Glomerular visceral epithelial cell (primary cell): ENCODE results near the gene RASGRP3.

Experiments used
- DNase-seq: peaks from one replicate; pipeline ENCODE4 v3.0.0-alpha.2; 2016; ENCODE audit errors: extremely low spot score

The RASGRP3 gene

DNA sequence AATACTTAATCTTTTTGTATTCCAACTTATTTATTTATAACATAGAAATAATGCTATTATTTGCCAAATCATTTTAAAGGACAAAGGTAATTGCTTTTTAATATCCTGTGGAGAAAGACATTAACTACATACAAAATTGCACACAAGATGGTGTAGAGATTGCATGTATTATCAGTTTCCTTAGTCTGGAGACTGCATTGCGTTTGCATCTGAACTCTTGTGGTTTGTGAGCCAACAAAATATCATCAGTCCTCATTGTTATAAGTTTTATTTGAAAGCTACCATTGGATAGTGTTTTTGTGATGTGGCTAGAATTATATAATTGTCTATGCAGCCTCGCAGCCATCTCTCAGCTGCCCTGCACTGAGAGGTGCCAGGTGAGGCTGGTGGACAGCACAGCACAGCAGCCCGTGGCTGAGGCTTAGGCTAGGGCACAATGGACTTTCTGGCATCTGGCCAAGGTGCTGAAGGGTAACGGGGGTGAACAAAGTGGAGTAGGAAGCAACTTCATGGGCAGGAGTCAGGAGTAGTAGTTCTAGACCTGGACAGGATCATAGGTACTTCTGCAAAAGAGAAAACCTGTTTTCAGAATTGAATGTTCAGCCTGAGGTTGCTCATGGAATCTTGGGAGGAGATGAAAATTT, 15.1 kb downstream of the RASGRP3 start:
- DNase-seq: no peak

DNA sequence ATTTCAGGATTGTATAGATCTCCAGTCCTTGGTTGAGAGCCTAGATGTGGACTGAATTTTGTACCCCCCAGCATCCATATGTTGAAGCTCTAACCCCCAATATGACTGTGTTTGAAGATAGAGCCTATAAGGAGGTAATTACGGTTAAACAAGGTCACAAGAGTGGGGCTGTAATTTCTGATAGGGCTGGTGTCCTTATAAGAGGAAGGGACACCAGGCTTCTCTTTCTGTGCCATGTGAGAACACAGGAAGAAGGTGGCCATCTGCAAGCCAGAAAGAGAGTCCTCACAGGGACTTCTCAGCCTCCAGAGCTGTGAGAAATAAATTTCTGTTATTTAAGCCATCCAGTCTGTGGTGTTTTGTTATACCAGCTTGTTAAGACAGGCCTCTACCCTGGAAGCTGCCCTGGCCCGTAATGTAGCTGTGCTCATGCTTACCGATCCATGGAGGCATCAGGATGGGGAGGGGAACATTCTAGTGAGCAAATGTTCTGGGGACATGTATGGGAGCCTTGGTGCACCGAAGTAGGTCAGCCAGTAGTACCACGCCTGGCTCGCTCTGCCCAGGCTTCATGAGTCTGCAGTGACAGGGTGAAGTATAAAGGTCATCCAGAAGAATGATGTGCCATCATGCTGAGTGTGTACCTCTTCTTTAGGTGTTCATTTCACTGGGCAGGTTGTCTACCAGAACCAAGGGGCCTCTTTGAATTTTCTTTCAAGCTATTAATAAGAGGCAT, 16.1 kb downstream of the RASGRP3 start:
- DNase-seq: no peak

DNA sequence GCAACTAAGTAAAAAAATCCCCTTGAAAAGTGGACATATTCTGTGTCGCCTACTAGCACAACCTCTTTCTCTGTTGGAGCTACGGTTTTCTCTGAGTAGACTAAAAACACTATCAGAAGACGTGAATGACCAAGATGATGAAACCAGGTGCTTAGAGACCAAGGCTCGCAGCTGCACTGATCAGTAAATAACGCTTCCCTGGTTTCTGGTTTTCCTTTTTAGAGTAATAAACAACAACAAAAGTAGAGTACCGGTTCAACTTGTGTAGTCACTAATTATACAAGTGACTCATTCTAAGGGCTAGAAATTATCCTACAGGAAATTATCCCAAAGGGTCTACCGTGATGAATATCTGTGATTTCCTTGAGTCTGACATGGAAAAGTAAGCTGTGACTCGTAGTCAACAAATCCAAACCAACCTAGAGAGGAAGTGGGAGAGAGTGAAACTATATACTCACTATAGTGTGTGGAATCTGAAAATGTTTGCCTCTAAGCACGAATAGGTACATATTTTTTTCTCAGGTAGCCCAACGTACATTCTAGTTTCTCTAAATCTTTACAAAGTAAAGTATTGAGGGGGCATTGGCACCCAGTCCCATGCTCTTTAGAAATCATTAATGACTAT, 17.8 kb downstream of the RASGRP3 start:
- no peak for DNase-seq

DNA sequence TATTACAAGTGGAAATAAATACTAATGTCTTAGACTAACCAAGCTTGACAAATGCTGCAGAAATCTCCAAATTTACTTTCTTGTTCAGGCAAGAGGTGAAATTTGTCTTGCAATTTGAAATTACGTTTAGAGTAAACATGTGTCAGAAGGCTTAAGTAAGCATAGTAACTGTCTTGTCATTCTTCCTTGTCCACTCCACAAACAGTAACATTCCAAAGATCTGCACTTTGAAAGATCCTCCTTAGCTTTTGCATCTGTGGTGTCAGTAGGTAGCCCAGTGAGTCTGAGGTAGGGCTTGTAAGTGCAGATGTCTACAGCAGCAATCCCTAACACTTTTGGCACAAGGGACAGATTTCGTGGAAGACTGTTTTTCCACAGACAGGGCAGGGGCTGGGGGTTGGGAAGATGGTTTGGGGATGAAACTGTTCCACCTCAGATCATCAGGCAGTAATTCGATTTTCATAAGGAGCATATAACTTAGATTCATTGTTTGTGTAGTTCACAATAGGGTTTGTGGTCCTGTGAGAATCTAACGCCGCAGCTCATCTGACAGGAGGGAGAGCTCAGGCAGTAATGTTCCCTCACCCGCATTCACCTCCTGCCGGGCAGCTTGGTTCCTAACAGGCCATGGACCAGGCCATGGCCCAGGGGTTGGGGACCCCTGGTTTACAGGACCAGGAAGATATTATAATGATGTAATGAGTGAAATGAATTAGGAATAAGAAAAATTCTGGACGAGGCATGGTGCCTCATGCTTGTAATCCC, 18.6 kb downstream of the RASGRP3 start:
- no peak for DNase-seq

DNA sequence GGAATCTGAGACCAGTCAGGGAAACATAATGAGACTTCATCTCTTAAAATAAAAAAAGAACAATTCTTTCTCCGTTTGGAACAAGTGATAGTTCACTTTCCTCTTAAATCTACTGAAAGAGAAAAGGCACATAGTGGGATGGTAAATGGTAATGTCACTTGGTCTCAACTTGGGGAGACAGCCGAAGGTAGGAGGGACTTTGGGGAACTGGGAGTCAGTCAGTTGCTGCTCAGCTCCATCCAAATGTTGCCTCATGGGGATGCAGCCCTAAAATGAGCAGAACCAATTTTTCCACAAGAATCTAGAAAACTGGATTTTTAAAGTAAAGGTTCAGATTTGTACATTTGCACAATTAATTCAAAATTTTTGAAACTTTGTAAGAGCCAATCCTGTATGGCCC, 19.2 kb downstream of the RASGRP3 start:
- no peak for DNase-seq

DNA sequence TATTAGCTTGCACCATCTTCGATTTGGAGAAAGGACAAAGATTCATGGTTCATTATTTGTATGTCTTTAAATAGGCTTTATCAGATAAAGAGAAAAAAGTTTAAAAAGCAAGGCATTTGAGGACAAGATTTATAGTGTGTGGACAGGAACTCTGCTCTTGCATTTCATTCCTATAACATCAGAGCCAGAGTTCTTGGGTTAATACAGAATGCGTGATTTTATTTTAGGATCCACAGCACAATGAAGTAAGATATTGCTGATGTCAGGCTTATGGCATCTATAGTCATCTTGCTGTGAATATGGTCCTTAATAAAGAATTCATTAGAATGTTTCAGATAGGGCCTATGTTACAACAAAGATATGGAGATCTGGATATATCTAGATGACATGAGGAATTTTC, 19.7 kb downstream of the RASGRP3 start:
- no peak for DNase-seq

DNA sequence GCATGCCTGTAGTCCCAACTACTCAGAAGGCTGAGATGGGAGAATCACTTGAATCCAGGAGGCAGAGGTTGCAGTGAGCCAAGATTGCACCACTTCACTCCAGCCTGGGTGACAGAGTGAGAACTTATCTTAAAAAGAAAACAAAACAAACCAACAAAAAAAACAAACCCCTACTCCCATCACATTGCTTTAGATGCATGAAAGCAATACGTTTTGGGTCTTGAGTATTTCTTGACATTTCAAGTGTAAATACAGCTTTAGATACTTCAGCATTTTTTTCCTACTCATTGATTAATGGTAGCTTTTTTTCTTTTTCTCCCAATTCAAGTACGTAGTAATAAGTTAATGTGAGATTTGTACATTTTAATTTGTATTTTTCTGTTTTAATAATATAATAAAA, 20.3 kb downstream of the RASGRP3 start:
- DNase-seq: no peak

DNA sequence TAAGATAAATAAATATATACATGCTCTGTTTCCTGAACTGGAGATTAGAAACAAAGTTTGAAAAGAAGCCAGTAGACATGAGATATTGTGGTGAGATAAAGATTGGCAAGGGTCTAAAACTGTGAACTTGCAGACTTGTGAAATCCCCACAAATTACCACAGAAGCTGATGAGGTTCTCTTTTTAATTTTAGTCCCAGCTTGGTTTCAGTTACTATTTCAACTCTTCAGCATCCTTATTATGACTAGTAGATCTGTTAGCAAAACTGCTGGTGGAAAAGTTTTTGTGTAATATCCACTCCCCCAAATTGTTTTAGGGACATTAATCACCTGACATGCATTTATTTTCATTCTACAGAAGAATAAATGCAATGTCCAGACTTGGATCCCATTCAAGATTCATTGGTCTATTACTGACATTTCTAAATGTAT, 20.8 kb downstream of the RASGRP3 start:
- DNase-seq: no peak

DNA sequence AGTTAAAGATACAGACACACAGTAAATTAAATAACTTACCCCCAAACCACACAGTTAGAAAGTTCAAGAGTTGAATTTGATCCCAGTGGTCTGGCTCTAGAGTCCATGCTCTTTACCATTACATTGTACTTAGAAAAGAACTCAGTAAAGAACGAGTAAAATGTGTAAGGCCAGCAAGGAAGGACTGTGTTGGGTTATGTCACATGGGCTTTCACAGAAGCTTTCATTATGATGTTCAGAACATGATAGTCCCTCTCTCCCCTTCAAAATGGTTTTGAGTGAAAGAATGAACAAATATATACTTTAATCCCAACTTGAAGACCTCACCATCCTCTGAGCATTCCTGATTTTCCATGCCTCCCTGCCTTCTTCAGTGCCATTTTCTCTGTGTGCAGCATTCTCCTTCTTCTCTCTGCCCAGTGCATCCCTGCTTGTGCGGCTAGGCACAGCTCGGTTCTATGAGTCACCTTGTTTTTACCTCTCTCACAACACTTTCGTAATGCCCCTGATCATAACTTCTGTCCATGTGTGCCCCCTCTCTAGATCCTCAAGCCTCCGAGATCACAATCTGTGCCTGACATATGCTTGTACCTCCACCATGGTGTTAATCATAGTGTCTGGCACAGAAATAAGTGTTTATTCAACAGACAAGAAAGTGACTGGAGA, 22.0 kb downstream of the RASGRP3 start:
- DNase-seq: no peak

DNA sequence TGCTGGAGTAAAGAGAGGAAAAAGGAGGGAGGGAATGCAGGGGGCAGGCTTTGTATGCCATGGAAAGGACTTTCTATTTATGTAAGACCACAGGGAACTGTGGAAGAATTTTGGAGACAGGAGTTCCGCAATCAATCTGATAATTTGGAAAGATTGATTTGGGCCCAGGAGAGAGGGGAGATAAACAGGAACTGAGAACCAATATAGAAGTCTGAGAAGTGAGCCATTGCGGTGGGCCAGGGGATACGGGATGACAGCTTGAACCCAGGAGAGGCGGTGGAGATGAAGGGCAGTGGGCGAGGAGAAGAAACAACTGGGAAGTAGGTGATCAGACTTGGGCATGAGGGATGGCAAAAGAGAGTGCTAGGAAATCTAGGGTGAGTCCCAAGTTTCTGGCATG, 23.7 kb downstream of the RASGRP3 start:
- no peak for DNase-seq

DNA sequence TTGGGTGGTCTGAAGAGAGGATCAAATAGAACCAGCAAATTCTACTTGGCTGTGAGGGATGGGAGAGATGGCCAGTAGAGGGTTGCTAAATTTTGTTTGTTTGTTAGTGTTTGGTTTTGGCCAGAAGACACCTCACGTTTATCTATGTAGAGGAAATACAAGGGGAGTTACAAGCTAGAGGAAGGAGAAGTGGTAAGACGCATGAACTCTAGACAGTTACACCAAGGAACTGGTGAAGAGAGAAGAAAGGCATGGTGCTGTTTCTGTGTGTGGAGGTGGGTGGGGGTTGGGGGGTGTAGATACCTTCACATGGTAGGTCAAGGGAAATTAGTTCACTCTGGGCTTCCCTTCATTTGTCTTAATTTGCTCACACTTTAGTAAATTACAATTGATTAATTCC, 25.6 kb downstream of the RASGRP3 start:
- DNase-seq: no peak

DNA sequence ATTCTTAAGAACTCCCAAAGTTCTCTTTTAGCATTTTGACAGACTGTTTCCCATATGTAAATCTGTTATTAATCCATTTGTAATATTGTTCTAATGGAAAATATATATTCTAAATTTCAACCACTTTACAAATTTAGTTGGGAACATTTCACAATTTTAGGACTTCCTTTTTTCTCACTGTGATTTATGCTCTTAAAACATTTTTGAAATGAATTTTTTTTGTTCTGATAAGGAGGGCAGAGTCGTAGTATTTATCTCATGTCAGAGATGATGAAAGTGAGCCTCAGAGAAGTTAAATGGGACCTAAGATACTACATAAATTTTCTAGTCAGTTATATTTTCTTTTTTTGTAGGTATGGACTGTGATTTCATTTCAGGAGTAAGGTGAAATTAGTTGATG, 26.6 kb downstream of the RASGRP3 start:
- no peak for DNase-seq

DNA sequence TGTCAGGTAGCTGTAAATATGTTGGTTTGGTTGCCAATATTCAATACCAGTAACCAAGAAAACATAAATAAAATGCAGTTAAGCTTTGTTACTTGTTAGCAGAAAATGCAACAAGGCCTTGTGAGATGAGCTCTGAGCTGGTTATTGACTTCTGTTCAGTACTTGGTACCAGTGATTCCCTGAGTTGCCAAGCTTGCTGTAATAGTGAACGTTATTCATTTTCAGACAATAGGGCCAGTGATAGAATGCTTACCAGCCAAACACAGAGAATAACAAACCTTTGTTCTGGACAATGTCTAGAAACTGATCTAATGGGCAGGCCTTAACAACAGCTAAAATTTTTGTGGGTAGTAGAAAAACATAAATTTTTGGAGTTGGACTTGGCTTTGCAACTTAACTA, 29.5 kb downstream of the RASGRP3 start:
- no peak for DNase-seq

DNA sequence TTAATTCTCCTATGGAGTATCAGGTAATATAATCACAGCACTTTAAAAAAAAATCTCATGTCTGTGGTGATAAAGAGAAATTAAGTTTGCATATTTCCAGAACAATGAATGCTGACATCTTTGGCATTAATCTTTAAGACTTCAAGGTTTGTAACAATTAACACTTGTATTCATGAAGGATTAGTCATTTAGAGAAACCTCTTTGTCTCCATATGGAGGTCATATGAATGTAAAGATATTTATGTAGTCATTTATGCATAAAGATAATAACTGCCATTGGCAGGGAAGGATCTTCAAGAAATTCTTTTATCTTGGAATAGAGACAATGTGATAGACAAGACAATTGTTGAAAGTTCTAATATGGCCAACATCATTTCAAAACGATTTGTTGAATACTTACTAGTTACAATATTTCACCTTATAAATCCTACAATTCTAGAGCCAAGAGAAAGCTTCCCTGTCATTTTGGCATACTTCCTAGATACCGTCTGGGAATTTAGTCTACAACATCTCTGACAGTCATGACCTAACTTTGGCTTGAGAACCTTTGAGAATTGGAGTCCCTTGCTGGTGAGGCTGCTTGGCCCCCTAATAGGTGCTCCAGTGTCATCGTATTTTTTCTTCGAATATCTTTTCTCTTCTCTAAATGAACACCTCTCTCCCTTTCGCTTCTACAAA, 33.6 kb downstream of the RASGRP3 start:
- no peak for DNase-seq

DNA sequence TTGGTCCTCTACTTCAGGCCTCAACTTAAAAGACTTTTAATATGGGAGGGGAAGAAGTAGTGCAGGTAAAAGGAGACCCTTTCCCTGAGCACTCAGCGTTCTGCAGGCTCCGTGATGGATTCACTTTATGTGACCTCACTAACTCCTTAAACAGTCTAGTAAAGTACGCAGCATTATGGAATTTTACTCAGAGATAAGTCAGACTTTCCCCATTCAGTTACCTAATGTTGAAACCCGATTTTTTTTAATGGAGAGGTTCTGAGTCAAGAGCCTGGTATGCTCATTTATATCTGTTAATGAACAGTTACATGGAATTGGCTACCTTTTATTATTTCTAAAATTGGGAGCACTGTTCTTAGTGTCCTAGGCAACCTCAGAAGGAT, 34.1 kb downstream of the RASGRP3 start:
- DNase-seq: no peak

DNA sequence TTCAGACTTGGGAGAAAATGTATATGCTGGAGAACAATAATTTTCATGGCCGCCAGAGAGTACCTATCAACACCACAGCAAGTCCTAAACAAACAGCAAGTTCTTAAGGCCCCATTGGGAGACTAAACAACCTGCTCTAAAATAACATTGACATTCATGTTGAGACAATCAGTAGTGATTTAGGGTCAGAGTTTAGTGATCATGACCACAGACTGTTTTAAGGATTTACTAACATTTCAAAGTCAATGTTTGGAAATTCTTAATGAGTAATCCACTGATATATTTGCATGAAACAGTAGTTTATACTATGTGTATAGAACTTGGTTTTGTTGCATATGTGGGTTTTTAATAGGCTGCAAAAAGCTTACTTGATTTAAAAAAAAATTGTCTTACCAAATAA, 34.7 kb downstream of the RASGRP3 start:
- DNase-seq: no peak

DNA sequence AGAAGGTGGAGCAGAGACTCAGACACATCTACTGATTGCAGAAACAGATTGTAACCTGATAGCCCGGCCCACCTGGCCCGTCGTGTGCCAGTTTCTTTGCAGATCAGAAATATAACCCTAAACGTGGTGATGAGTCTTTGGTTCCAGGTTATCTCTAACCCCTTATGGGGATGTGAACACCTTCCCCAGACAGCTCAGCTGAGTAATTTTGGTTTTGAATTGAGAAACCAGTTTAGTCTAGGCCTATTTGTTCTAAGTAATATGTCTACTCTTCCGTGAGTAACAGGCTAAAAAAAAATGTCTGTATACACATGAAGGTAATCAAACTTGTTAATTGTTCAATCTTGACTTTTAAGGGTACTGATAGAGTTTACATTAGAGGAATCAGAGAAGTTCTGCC, 35.7 kb downstream of the RASGRP3 start:
- no peak for DNase-seq

DNA sequence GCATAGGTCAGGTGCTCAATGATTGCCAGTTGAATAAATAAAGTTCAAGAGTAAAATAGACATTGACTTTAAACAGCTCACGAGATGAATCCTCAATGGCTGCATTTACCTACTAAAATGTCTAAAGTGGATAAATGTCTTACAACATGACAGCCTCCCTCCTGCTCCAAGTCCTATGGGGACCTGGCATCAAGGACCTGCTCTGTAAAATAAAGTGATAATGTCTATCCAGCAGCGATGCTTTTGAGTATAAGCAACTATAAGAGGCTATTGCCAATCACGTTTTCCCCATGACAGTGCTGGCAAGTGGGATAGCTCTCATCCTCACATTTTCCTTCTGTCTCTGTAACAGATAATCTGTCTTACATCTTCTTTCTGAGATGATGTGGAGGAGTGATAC, 37.0 kb downstream of the RASGRP3 start:
- no peak for DNase-seq

DNA sequence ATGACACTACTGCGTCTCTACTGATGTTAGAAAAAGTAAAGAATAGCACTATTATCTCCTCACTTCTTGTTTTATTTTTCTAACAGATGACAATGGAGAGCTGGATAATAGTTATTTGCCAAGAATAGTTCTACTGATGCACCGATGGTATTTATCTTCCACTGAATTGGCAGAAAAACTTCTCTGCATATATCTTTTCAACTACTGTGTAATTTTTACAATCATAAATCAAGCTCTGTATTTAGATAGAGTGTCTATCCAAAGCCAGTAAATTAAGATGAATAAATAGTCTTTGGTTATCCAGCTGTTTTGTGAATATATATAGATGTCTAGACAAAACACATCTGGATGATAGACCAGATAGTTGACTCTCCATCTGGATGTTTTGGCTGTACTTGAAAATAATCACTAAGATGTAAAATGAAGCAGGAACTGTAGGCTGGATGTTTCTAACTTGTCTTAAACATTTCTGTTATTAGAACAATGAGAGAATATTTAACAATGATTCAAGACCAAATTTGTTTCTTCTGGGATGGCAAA, 40.1 kb downstream of the RASGRP3 start:
- no peak for DNase-seq

DNA sequence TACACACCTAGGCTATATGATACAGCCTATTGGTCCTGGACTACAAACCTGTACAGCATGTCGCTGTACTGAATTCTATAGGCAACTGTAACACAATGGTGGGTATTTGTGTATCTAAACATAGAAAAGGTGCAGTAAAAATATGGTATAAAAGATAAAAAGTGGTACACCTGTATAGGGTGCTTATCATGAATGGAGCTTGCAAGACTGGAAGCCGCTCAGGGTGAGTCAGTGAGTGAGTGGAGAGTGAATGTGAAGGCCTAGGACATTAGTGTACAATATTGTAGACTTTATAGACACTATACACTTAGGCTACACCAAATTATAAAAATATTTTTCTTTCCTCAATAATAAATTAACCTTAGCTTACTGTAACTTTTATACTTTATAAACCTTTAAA, 41.8 kb downstream of the RASGRP3 start:
- no peak for DNase-seq

DNA sequence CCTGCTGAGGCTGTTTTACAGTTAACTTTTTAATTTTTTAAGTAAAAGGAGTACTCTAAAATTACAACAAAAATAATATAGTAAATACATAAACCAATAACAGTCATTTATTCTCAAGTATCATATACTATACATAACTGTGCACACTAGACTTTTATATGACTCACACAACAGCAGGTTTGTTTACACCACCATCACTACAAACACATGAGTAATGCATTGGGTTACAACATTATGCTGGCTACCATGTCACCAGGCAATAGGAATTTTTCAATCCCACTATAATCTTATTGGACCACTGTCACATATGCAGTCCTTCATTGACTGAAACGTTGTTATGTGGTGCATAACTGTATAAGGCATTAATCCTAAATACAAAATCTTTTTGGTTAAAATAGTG, 42.5 kb downstream of the RASGRP3 start:
- no peak for DNase-seq
